ENCODE measurements around the gene MAML1.

The MAML1 gene

GRCh38 chr5:179769271-179769670 is 36.6 kb downstream of the MAML1 start:
- no peak for ATAC-seq
- TF ChIP-seq ZNF8 (CRISPR knock-in tag; IDR thresholded peaks at IDR 0.05), result no peak
- no peak for TF ChIP-seq PPARA (CRISPR knock-in tag; IDR thresholded peaks at IDR 0.05; ENCODE audit: borderline replicate concordance)
- TF ChIP-seq ZNF565 (CRISPR knock-in tag; conservative IDR thresholded peaks at IDR 0.05; ENCODE audit: low read depth), result no peak
- no peak for TF ChIP-seq CREB5 (CRISPR knock-in tag; IDR thresholded peaks at IDR 0.05; ENCODE audit: low read depth)
- TF ChIP-seq SNAI2 (CRISPR knock-in tag; IDR thresholded peaks at IDR 0.05), result no peak
- TF ChIP-seq GLIS3 (CRISPR knock-in tag; IDR thresholded peaks at IDR 0.05), result no peak
- no peak for TF ChIP-seq ISL1 (CRISPR knock-in tag; IDR thresholded peaks at IDR 0.05)
- no peak for TF ChIP-seq RARB (CRISPR knock-in tag; IDR thresholded peaks at IDR 0.05)
- TF ChIP-seq TSHZ2 (CRISPR knock-in tag; IDR thresholded peaks at IDR 0.05), result no peak
- TF ChIP-seq ZNF70 (CRISPR knock-in tag; IDR thresholded peaks at IDR 0.05), result no peak
- no peak for TF ChIP-seq ZFP3 (CRISPR knock-in tag; IDR thresholded peaks at IDR 0.05)
- TF ChIP-seq TOX (CRISPR knock-in tag; IDR thresholded peaks at IDR 0.05; ENCODE audit: borderline replicate concordance), result no peak
- no peak for TF ChIP-seq ZC3H10 (CRISPR knock-in tag; IDR thresholded peaks at IDR 0.05)

- ATAC-seq, result no peak
- TF ChIP-seq PPARA (CRISPR knock-in tag; IDR thresholded peaks at IDR 0.05; ENCODE audit: borderline replicate concordance) (no peak), ZC3H10 (CRISPR knock-in tag; IDR thresholded peaks at IDR 0.05) (no peak), SNAI2 (CRISPR knock-in tag; IDR thresholded peaks at IDR 0.05) (no peak), TOX (CRISPR knock-in tag; IDR thresholded peaks at IDR 0.05; ENCODE audit: borderline replicate concordance) (no peak), ZNF565 (CRISPR knock-in tag; conservative IDR thresholded peaks at IDR 0.05; ENCODE audit: low read depth) (no peak), ARNTL (CRISPR knock-in tag; IDR thresholded peaks at IDR 0.05; ENCODE audit: borderline replicate concordance, low read depth) (no peak), ZNF70 (CRISPR knock-in tag; IDR thresholded peaks at IDR 0.05) (no peak), CREB5 (CRISPR knock-in tag; IDR thresholded peaks at IDR 0.05; ENCODE audit: low read depth) (no peak), TCF4 (CRISPR knock-in tag; IDR thresholded peaks at IDR 0.05; ENCODE audit: borderline replicate concordance) (no peak), ISL1 (CRISPR knock-in tag; IDR thresholded peaks at IDR 0.05) (no peak), GLIS3 (CRISPR knock-in tag; IDR thresholded peaks at IDR 0.05) (no peak), CSDC2 (CRISPR knock-in tag; IDR thresholded peaks at IDR 0.05) (no peak), ZFP3 (CRISPR knock-in tag; IDR thresholded peaks at IDR 0.05) (no peak), TSHZ2 (CRISPR knock-in tag; IDR thresholded peaks at IDR 0.05) (no peak), ESRRG (CRISPR knock-in tag; IDR thresholded peaks at IDR 0.05) (no peak), ZNF8 (CRISPR knock-in tag; IDR thresholded peaks at IDR 0.05) (no peak), ZFP30 (CRISPR knock-in tag; IDR thresholded peaks at IDR 0.05) (no peak), PATZ1 (CRISPR knock-in tag; IDR thresholded peaks at IDR 0.05; ENCODE audit: borderline replicate concordance) (no peak), OSR1 (CRISPR knock-in tag; IDR thresholded peaks at IDR 0.05) (no peak)
Measured at GRCh38 chr5:179769796-179770195, 37.2 kb downstream of the MAML1 start.

Measured in SK-N-SH treated with all-trans-retinoic acid at 6 μM for 48 hours (cell line).